Islet precursor cell (in vitro differentiated cells): ENCODE data around the gene PDE9A.
A peak's percentile ranks its signal among the peaks of the same experiment; 100 is the strongest.
"Not testable (repeated sequence)": the region's sequence is repeated elsewhere in the genome, so short reads cannot be mapped to it uniquely, and the experiment has no call there.

Experiments used
- DNase-seq: peaks from one replicate; pipeline ENCODE4 v3.0.0-alpha.2; 2018

Gene PDE9A

GRCh38 chr21:42653231-42654061 is at the start of gene PDE9A:
Gene PDE9A (plus strand): TSS chr21:42653621. CDS start chr21:42653815, 194 bp downstream.
- peak; percentile 81 for DNase-seq

DNA sequence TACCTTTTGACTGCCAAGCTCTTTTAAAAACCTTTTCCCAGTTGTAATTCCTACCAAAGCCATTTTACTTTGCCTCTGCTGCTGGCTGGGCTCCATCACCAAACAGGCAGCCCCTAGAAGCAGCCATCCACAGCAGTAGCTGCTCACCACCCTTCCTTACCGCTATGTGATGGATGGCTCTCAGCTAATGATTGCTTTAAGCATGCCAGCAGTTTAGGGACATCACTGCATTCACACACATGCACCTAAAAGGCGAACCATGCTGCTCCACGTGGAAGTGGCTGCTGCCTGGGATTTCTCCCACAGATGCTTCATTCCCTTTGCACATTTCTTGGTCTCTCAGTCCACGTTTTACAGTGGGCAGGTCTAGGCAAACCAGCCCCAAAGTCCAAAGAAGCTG is 46.3 kb upstream of the PDE9A start:
- no peak for DNase-seq

GRCh38 chr21:42607525-42608102 is 45.8 kb upstream of the PDE9A start:
- no peak for DNase-seq

DNA sequence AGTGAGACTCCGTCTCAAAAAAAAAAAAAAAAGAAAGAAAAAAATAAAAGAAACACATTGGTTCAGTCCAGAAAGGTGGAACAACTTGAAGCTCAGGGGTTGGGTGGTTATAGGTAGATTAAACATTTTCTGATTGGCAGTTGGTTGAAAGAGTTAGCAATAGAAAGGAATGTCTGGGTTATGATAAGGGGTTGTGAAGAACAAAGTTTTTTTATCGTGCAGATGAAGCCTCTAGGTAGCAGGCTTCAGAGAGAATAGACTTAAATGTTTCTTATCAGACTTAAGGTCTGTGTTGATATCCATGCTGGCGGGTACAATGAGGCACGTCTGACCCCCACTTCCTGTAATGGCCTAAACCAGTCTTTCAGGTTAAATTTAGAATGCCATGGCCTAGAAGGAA is 45.0 kb upstream of the PDE9A start:
- no peak for DNase-seq

GRCh38 chr21:42609811-42610210 is 43.6 kb upstream of the PDE9A start:
- no peak for DNase-seq

DNA sequence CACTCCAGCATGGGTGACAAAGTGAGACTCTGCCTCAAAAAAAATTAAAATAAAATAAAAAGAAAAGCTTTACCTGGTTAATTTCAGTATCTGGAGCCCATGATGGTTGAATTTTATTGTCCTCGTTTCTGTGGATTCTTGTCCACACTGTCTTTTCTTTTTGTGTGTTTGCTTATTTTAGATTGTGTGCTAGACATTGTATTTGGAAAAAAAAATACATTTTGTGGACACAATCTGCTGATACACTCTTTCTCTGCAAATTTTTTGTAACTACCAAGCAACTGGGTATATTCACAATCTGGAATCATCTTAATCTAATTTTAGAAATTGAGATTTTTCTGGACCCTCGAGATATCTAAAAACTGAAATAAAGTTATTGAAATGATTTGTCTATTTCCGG is 41.6 kb upstream of the PDE9A start:
- DNase-seq, result no peak

DNA sequence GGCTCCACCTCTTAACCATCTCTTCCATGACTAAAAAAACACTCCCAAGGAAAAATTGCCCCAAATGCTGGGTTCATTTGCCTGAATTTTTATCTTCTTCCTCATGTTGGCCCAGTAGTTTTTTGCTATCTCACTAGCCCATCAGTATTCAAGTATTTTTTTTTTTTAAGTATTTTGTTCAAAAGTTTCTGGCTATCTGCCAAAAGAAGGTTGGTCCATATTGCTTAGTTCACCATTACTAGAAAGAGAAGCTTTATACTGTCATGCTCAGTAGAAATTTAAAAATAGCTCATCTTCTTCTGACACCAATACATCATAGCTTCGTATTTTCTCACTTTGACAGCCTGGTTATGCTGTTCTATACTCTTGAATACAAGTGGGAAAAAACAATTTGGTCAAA is 41.0 kb upstream of the PDE9A start:
- DNase-seq, result no peak

DNA sequence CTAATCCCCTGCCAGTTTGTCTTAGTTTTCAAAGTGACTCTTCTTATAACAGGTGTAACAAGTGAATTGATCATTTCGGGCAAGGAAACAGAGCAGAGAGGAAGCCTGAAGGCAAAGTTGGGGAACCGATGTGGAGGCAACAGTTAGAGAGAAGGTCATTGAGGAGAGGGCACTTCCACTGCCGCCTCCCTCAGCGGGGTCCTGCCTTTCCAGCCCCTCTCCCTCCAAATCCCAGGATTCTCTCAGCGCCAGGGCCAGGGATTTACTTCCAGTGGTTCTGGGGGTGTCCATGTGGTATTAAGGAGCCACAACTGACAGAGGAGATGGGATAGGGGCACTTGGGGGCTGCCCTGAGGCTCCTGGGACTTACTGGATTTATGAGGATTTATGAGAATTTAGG is 39.7 kb upstream of the PDE9A start:
- no peak for DNase-seq

DNA sequence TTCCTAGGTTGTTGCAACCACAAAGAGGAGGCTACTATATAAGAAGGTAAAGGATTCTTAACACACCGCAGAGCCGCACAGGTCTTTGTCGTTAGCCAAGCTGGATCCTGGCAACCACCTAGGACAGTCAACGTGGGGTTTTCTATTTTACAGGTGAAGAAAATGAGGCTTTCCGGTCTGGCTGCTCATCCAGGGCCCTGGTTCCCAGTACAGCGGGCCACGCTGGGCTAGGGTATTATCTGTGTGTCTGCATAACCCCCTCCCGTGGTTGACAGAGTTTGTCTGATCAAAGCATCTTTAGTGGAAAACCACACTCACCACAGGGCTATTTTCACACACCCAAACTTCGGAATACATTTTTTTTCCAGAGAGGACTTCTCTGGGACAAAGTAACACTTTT is 39.0 kb upstream of the PDE9A start:
- no peak for DNase-seq

DNA sequence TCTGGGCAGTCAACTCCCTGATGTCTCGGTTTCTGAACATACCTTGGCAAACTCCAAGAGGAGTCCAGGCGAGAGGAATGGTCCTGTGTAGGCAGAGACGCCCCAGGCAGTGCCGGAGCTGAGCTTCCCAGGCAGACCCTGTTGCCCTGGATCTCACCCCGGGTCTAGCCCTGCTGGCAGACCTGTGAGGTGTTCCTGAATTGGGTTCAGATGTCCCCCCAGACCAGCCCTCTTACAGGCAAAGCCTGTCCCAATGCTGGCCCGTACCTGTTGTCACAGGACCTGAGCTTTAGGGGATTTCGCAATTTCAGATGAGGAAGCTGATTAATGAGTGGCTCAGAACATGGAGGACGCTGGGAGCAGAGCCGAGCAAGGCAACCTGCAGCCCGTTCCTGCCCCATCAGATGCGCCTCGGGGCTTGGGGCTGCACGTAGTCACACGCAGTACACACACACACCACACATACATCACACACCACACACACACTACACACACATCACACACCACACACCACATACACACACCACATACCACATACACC is 38.5 kb upstream of the PDE9A start:
- DNase-seq, result peak; percentile 72

GRCh38 chr21:42615377-42615776 is 38.0 kb upstream of the PDE9A start:
- DNase-seq, result not testable (repeated sequence)

- DNase-seq, result no peak
These were observed 37.5 kb upstream of the PDE9A start for GRCh38 chr21:42615924-42616323.

DNA sequence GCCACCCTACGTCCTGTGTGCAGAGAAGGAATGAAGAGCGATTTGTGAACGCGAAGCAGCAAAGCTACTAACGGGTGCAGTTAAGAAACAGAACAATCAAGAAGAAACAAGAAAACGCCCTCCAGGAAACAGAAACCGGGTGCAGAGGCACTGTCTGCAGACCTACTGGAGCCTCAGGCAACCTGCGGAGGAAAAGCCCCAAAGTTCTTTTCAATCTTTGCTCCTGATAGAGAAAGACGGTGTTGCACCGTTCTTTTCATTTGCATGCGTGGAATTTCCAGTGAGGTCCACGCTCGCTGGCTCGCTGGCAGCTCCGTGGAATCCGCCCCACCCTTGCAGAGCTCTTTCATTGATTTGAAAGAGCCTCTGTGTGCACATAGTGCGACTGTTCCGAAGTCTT is 37.0 kb upstream of the PDE9A start:
- no peak for DNase-seq

DNA sequence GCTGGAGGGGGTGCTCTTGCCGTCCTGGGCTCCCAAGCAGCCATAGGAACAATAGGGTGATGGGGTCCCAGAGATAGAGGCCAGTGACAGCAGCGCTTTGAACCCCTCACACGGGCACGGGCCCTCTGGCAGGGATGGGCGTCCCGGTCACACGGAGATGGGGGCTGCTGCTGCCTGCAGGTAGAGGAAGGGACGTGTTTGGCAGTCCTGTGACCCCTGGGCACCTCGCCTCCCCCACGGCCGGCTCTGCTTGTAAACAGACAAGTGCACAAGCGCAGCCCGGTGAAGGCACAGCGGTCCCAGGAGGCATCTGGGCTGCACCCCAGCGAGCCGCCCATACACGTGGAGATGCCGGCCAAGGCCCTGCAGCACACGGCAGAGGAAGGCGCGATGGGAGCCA is 36.5 kb upstream of the PDE9A start:
- DNase-seq, result no peak

DNA sequence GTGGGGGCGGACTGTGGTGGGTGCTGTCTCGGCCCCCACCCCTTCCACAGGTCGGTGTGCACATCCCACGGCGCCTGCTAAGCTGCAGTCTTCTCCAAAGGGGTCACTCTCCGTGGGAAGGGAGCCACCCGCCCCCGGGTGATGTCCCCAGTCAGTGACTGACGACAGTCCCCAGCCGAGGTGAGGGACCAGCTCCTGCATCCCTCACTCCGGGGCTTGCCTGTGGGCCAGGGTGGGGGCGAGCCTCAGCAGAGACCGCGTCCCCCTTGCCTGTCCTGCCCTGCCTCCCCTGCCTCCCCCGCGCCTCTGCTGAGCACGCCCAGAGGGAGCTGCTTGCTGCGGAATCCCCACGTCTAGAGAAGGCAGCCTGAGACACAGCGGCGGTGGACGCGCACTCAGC is 35.9 kb upstream of the PDE9A start:
- peak; percentile 52 for DNase-seq

- DNase-seq, result no peak
These were observed 34.7 kb upstream of the PDE9A start for GRCh38 chr21:42618707-42619102.

DNA sequence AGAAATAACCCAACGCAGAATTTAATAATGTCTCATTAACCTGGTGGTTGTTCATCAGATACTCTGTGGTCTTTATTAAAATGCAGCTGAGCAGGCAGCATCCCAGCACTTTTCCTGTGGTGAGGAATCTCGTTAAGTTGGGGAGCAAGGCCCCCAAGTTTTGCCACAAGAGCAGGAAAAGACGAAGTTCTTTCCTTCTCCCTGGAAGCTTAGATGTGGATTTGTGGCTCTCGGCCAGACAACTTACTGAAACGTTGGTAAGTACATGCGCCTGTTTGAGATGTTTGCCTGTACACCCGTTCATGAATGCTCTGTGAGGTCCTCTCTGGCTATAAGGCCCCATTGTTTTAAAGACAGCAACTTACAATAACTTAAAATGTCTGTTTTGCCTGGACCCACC is 34.3 kb upstream of the PDE9A start:
- no peak for DNase-seq

GRCh38 chr21:42619841-42620240 is 33.6 kb upstream of the PDE9A start:
- DNase-seq, result no peak

DNA sequence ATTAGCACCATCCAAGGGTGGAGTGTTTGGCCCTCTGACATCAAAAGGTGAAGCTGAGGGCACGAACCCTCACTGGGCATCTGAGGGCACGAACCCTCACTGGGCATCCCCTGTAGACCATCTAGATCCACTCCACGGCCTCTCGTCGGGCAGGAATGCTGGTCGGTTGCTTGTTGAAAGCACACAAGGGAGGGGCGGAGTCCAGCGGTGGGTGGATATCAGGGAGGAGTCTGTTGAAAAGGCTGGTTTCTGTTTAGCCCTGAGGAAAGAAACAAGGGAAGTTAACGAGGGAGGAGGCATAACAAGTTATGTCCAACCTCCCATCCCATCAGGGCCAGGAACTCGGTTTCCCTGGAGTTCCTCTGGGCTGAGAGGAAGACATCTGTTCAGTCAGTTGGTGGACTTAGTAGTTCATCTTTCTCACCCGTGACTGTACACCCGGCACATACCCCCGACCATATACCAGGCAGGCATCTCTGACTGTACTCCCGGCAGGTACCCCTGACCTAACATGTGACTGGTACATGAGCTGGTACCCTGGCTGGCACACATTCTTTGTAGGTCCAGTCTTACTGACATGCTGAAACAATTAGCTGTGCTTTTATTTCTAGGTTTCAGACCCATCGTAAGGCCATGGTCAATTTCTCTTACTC is 32.1 kb upstream of the PDE9A start:
- DNase-seq, result peak; percentile 66

DNA sequence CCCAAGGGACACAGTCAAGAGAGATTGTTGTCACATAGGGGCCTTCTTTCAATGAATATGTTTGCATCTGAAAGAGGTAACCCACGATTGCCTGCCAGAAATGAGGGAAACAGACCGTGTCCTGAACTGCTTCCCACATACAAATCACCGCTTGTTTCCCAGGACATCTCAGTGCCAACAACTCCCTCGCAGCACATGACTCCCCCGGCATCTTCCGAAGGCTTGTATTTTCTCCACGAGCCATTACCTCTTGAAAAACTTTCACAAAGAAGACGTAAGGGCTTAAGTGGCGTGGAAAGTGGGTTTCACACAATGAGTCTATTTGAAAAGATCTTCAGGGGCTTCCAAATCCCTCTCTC is 31.6 kb upstream of the PDE9A start:
- DNase-seq, result no peak

DNA sequence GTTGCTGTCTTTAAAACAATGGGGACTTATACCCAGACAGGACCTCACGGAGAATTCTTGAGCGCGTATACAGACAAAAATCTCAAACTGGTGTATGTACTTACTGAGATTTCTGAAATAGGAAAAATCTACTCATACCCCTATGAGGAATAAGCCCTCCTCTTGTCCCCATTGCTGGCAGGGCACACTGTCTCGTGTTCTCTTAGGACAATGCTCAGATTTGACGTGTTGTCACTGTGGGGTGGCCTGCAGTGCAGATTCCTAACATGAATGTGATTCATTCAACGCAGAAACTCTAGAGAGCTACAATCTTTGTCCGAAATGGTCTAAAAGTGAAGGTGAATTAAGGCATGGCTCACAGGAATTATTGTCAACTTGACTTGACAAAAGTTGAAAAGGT is 31.1 kb upstream of the PDE9A start:
- no peak for DNase-seq

- peak; percentile 35 for DNase-seq
These were observed 29.7 kb upstream of the PDE9A start for GRCh38 chr21:42623694-42624093.

DNA sequence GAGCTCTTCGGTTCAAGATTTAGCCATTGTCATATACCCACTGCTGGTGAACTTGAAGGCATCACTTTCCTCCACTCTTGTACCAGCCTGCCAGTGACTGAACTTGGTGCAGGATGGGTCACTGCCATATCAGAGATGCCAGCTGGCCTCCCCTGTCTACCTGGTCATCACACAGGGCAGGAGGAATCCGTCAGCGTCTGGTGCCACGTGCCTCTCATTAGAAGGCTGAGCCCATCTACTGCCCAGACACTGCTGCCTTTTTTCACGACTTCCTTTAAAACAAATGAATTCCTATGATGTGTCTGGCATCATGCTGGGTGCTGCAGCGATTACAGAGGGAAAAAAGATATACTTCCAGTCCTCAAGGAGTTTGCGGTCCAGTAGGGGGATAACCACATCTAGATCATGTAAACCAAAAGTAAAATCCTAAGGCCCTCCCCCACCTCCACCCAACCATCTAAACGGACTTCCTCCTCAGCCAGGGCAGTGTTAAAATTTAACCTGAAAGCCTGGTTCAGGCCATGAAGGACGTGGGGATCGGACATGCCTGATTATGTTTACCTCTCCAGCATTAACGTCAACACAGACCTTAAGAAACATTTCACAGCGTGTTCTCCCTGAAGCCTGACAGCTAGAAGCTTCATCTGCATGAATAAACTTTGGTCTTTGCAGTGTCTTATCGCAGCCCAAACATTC is 29.2 kb upstream of the PDE9A start:
- DNase-seq, result peak; percentile 32
